Trophoblast cell (in vitro differentiated cells and primary cell): Measurements from ENCODE around the gene DUSP7.
A peak's percentile ranks its signal among the peaks of the same experiment; 100 is the strongest.

Source experiments
- DNase-seq, 2 donors: peaks; one replicate each; pipeline ENCODE4 v3.0.0-alpha.2; 2016
- H2AFZ ChIP-seq: 2 replicates; pipeline ENCODE4 v1.6.1; 2013; ENCODE audit warnings: low read length, moderate library complexity, mild to moderate bottlenecking; ENCODE audit not compliant: insufficient read depth, poor library complexity
- H2AK5ac ChIP-seq: 2 replicates; pipeline ENCODE4 v1.6.1; 2013; ENCODE audit warnings: mild to moderate bottlenecking, low read length
- H2BK120ac ChIP-seq: 2 replicates; pipeline ENCODE4 v1.6.1; 2013; ENCODE audit warnings: low read length, mild to moderate bottlenecking, moderate library complexity; ENCODE audit not compliant: insufficient read depth, poor library complexity
- H2BK12ac ChIP-seq: 2 replicates; pipeline ENCODE4 v1.6.1; 2013; ENCODE audit warnings: mild to moderate bottlenecking, low read length, moderate library complexity
- H2BK5ac ChIP-seq: 2 replicates; pipeline ENCODE4 v1.6.1; 2013; ENCODE audit warnings: low read length, low read depth, moderate library complexity, mild to moderate bottlenecking; ENCODE audit not compliant: poor library complexity
- H3K14ac ChIP-seq: 2 replicates; pipeline ENCODE4 v1.6.1; 2013; ENCODE audit warnings: mild to moderate bottlenecking, low read length
- H3K18ac ChIP-seq: 2 replicates; pipeline ENCODE4 v1.6.1; 2013; ENCODE audit warnings: mild to moderate bottlenecking, low read length
- H3K23ac ChIP-seq: 2 replicates; pipeline ENCODE4 v1.6.1; 2013; ENCODE audit warnings: low read length
- H3K27ac ChIP-seq: 2 replicates; pipeline ENCODE4 v1.5.1; 2013; ENCODE audit warnings: low read depth, mild to moderate bottlenecking, inconsistent platforms, low read length, moderate library complexity
- H3K27me3 ChIP-seq: 2 replicates; pipeline ENCODE4 v1.6.1; 2013; ENCODE audit warnings: inconsistent platforms, mild to moderate bottlenecking, low read length, moderate library complexity; ENCODE audit not compliant: insufficient read depth
- H3K36me3 ChIP-seq, 2 experiments: 1 replicate in 1 of 2; 2 replicates in 1 of 2; pipeline ENCODE4 v1.6.1; 2013; ENCODE audit warnings: low read length in 2 of 2, mild to moderate bottlenecking in 2 of 2, moderate library complexity in 1 of 2; ENCODE audit not compliant: insufficient read depth in 2 of 2, control insufficient read depth in 1 of 2
- H3K4ac ChIP-seq: 2 replicates; pipeline ENCODE4 v1.6.1; 2013; ENCODE audit warnings: low read depth, mild to moderate bottlenecking, low read length, moderate library complexity
- H3K4me1 ChIP-seq, 2 experiments: 1 replicate in 1 of 2; 2 replicates in 1 of 2; pipeline ENCODE4 v1.6.1; 2013; ENCODE audit warnings: low read length in 2 of 2, mild to moderate bottlenecking in 2 of 2, moderate library complexity in 1 of 2; ENCODE audit not compliant: insufficient read depth in 2 of 2, control insufficient read depth in 1 of 2
- H3K4me2 ChIP-seq: 2 replicates; pipeline ENCODE4 v1.6.1; 2013; ENCODE audit warnings: inconsistent platforms, mild to moderate bottlenecking, low read length, moderate library complexity
- H3K4me3 ChIP-seq: 2 replicates; pipeline ENCODE4 v1.5.1; 2013; ENCODE audit warnings: mild to moderate bottlenecking, low read depth, low read length, inconsistent platforms
- H3K79me1 ChIP-seq: one replicate; pipeline ENCODE4 v1.6.1; 2013; ENCODE audit warnings: low read length
- H3K79me2 ChIP-seq: 2 replicates; pipeline ENCODE4 v1.6.1; 2013; ENCODE audit warnings: low read length, mild to moderate bottlenecking; ENCODE audit not compliant: control insufficient read depth, insufficient read depth, poor library complexity
- H3K9ac ChIP-seq: 2 replicates; pipeline ENCODE4 v1.6.1; 2013; ENCODE audit warnings: mild to moderate bottlenecking, low read length
- H3K9me3 ChIP-seq: 2 replicates; pipeline ENCODE4 v1.6.1; 2013; ENCODE audit warnings: low read depth, mild to moderate bottlenecking, control low read depth, inconsistent platforms, low read length; ENCODE audit not compliant: insufficient read depth
- H4K12ac ChIP-seq: 2 replicates; pipeline ENCODE4 v1.6.1; 2013; ENCODE audit warnings: low read depth, mild to moderate bottlenecking, low read length, moderate library complexity
- H4K8ac ChIP-seq: 2 replicates; pipeline ENCODE4 v1.6.1; 2013; ENCODE audit warnings: low read depth, mild to moderate bottlenecking, low read length, moderate library complexity
- H4K91ac ChIP-seq: one replicate; pipeline ENCODE4 v1.6.1; 2013; ENCODE audit warnings: low read depth, mild to moderate bottlenecking, low read length, moderate library complexity
- WGBS: extraction: QIAGEN DNeasy Blood & Tissue Kit; methylation state at CpG from one replicate; pipeline ENCODE4 v1.1.7; 2013; ENCODE audit warnings: missing lambda C conversion rate; ENCODE audit not compliant: insufficient read length, insufficient coverage; ENCODE audit errors: extremely low coverage; 5-methylcytosine and 5-hydroxymethylcytosine counted together

The DUSP7 gene

GRCh38 chr3:52069855-52070254 is 13.5 kb upstream of the DUSP7 start:
- H3K79me2 ChIP-seq: no peaks in the 10 kb centered on the region
- peak overlapping the region; percentile 19 for H2BK12ac ChIP-seq
- H3K9ac ChIP-seq: no peak overlapping the region
- peaks cover 4 to 7% of the 10 kb centered on the region in 2 experiments for H3K36me3 ChIP-seq
- H4K91ac ChIP-seq: no peak overlapping the region
- DNase-seq: no peak
- H4K8ac ChIP-seq: no peak overlapping the region
- H3K4ac ChIP-seq: no peak overlapping the region
- H3K4me1 ChIP-seq: peaks cover 4 to 6% of the 10 kb centered on the region in 2 experiments
- H3K27me3 ChIP-seq: no peaks in the 10 kb centered on the region
- H3K9me3 ChIP-seq: no peaks in the 10 kb centered on the region
- H3K4me2 ChIP-seq: no peak overlapping the region
- no peak overlapping the region for H3K27ac ChIP-seq
- H3K18ac ChIP-seq: no peak overlapping the region
- no peak overlapping the region for H2AFZ ChIP-seq
- no peak overlapping the region for H4K12ac ChIP-seq
- H3K14ac ChIP-seq: no peak overlapping the region
- H2BK120ac ChIP-seq: no peak overlapping the region
- H3K23ac ChIP-seq: no peak overlapping the region
- no peak overlapping the region for H2BK5ac ChIP-seq
- WGBS: no CpG with 5 or more reads among the region's 4 CpGs
- H3K4me3 ChIP-seq: no peak overlapping the region
- H2AK5ac ChIP-seq: no peak overlapping the region
- peaks cover 3% of the 10 kb centered on the region for H3K79me1 ChIP-seq

GRCh38 chr3:52069135-52069534 is 12.8 kb upstream of the DUSP7 start:
- no peak overlapping the region for H2BK12ac ChIP-seq
- no CpG with 5 or more reads among the region's 5 CpGs for WGBS

GRCh38 chr3:52068730-52069129 is 12.4 kb upstream of the DUSP7 start:
- no peak overlapping the region for H3K27ac ChIP-seq
- no peak overlapping the region for H3K4me2 ChIP-seq
- no peak overlapping the region for H3K4me3 ChIP-seq
- H2BK5ac ChIP-seq: no peak overlapping the region
- H3K4me1 ChIP-seq: peaks cover 4 to 6% of the 10 kb centered on the region in 2 experiments
- H2AFZ ChIP-seq: no peak overlapping the region
- H4K8ac ChIP-seq: no peak overlapping the region
- no peak overlapping the region for H2BK120ac ChIP-seq
- H3K9me3 ChIP-seq: no peaks in the 10 kb centered on the region
- H4K91ac ChIP-seq: no peak overlapping the region
- H3K79me1 ChIP-seq: peaks cover 3% of the 10 kb centered on the region
- H2AK5ac ChIP-seq: no peak overlapping the region
- no peak overlapping the region for H2BK12ac ChIP-seq
- H3K9ac ChIP-seq: no peak overlapping the region
- H3K79me2 ChIP-seq: no peaks in the 10 kb centered on the region
- H3K23ac ChIP-seq: no peak overlapping the region
- WGBS: no CpG with 5 or more reads among the region's 12 CpGs
- no peak overlapping the region for H3K14ac ChIP-seq
- no peaks in the 10 kb centered on the region for H3K27me3 ChIP-seq
- no peaks in the 10 kb centered on the region for H3K36me3 ChIP-seq
- no peak for DNase-seq
- H4K12ac ChIP-seq: no peak overlapping the region
- H3K18ac ChIP-seq: no peak overlapping the region
- no peak overlapping the region for H3K4ac ChIP-seq

More at GRCh38 chr3:52069135-52069534, 12.8 kb upstream of the DUSP7 start:
- no peak overlapping the region for H3K4me3 ChIP-seq
- no peaks in the 10 kb centered on the region for H3K79me2 ChIP-seq
- H3K14ac ChIP-seq: no peak overlapping the region
- H2AK5ac ChIP-seq: no peak overlapping the region
- H3K27ac ChIP-seq: no peak overlapping the region
- H4K91ac ChIP-seq: no peak overlapping the region
- H3K36me3 ChIP-seq: peaks cover 0 to under 1% of the 10 kb centered on the region in 2 experiments
- H3K4me1 ChIP-seq: peaks cover 4 to 6% of the 10 kb centered on the region in 2 experiments
- H3K4me2 ChIP-seq: no peak overlapping the region
- peaks cover 3% of the 10 kb centered on the region for H3K79me1 ChIP-seq
- no peak overlapping the region for H3K18ac ChIP-seq
- no peaks in the 10 kb centered on the region for H3K9me3 ChIP-seq
- no peaks in the 10 kb centered on the region for H3K27me3 ChIP-seq
- H3K4ac ChIP-seq: no peak overlapping the region
- no peak overlapping the region for H2BK120ac ChIP-seq
- H4K12ac ChIP-seq: no peak overlapping the region
- no peak for DNase-seq
- no peak overlapping the region for H2AFZ ChIP-seq
- no peak overlapping the region for H2BK5ac ChIP-seq
- no peak overlapping the region for H4K8ac ChIP-seq
- no peak overlapping the region for H3K9ac ChIP-seq
- H3K23ac ChIP-seq: no peak overlapping the region

- no CpG with 5 or more reads among the region's 12 CpGs for WGBS
- Histone ChIP-seq H2BK5ac (no peak overlapping the region), H3K27ac (no peak overlapping the region), H3K23ac (no peak overlapping the region), H3K4me2 (no peak overlapping the region), H3K9me3 (no peaks in the 10 kb centered on the region), H3K4ac (no peak overlapping the region), H2BK120ac (no peak overlapping the region), H3K36me3 (no peaks in the 10 kb centered on the region), H3K14ac (no peak overlapping the region), H3K79me2 (no peaks in the 10 kb centered on the region), H3K9ac (no peak overlapping the region), H4K8ac (peak overlapping the region; percentile 12), H3K4me3 (no peak overlapping the region), H4K12ac (no peak overlapping the region), H3K18ac (no peak overlapping the region), H2BK12ac (peak overlapping the region; percentile 15), H2AFZ (no peak overlapping the region), H3K4me1 (peaks cover 4 to 6% of the 10 kb centered on the region in 2 experiments), H3K79me1 (peaks cover 3% of the 10 kb centered on the region), H3K27me3 (no peaks in the 10 kb centered on the region), H4K91ac (no peak overlapping the region), H2AK5ac (no peak overlapping the region)
- no peak for DNase-seq
Measured at GRCh38 chr3:52068055-52068571, 11.7 kb upstream of the DUSP7 start.
